ENCODE results near the gene SCN2B. TPM values are rescaled to one million over a fixed set of nuclear protein-coding genes. Genes with fewer than 3 reads are reported as not detected.

Gene SCN2B
- total RNA-seq, 6 experiments from 2014 or later, result not detected

DNA sequence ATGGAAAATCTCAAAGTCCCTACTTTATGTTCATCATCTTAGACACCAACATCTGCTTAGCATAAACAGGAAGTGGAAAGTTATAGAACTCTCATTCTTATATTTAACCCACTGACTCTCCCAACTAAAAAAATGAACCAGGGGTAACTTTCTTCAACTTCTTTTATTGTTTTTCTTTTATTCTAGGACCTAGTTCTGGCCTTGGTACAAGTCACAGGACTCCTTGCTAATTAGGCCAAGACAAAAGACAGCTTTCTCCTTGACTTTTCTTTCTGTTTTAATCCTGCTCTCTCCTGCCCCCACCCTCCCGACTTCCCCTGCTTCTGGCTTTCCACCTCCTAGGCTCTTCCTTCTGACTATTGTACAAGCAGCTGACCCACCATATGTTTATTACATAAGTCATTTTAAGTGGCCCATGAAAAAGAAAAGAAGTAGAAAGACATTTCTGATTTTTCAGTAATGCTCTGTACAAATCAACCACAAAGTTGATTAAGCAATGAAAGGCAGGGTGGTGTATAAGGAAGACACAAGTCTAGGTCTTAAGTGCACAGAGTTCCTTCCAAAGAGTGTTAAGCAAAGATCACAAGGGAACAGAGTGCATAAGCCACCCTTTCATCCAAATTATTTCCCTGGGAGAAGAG, 30.1 kb upstream of the SCN2B start:
- WGBS (ENCODE audit: insufficient coverage, low coverage, low lambda C conversion rate, missing lambda C conversion rate), result 44% methylated on average over 1 of the region's 1 CpG
- Histone ChIP-seq H3K9me3 (no peaks in the 10 kb centered on the region), H3K4me1 (peaks cover 0 to 31% (median 10%) of the 10 kb centered on the region in 4 donors), H3K27me3 (no peaks in the 10 kb centered on the region), H3K27ac (no peak overlapping the region), H3K4me3 (no peak overlapping the region), H3K36me3 (no peaks in the 10 kb centered on the region)
- TF ChIP-seq, protein P1, sequence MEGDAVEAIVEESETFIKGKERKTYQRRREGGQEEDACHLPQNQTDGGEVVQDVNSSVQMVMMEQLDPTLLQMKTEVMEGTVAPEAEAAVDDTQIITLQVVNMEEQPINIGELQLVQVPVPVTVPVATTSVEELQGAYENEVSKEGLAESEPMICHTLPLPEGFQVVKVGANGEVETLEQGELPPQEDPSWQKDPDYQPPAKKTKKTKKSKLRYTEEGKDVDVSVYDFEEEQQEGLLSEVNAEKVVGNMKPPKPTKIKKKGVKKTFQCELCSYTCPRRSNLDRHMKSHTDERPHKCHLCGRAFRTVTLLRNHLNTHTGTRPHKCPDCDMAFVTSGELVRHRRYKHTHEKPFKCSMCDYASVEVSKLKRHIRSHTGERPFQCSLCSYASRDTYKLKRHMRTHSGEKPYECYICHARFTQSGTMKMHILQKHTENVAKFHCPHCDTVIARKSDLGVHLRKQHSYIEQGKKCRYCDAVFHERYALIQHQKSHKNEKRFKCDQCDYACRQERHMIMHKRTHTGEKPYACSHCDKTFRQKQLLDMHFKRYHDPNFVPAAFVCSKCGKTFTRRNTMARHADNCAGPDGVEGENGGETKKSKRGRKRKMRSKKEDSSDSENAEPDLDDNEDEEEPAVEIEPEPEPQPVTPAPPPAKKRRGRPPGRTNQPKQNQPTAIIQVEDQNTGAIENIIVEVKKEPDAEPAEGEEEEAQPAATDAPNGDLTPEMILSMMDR (IDR thresholded peaks at IDR 0.05), result no peak
- TF ChIP-seq POLR2A (IDR thresholded peaks at IDR 0.05), result no peak
- intact Hi-C loops (cut with DNase I), result no loop called here
- peak in 1 of 4 donors; percentile 2 for ATAC-seq
- no peak for DNase-seq

DNA sequence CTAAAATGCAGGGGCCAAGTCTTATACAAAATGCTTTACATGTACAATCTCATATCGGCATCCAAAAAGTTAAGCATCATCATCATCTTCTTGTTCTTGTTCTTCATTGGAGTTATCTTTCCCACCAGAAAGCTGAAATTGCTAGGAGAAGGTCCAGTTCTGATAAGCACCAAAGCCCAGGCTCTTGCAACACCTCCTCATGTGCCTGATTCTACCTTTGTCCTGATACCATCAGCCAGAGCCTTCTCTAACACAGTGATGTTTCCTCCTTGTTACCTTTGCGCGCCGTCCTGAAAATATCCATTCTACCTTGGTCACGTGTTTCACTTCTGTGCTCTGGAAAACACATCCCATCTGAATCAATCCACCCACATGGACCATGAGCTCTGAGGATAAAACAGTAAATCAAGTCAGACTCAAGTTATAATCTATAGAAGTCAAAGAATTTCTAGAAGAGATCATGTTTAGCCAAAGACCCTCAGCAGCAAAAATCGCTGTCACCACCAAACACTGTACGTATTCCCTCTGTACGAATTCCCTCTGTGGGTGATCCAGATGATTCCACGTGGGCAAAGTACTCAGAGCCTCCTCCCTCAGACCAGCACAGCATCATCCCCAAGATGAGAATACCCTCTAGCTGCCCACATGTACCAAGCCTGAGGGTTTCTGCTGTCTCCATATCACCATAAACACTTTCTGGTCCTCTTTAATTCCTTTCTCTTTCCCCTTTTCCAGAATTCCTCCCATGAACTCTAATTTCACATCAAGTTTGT, 29.4 kb upstream of the SCN2B start:
- 88% methylated on average over 8 of the region's 9 CpGs for WGBS (ENCODE audit: insufficient coverage, low coverage, low lambda C conversion rate, missing lambda C conversion rate)

DNA sequence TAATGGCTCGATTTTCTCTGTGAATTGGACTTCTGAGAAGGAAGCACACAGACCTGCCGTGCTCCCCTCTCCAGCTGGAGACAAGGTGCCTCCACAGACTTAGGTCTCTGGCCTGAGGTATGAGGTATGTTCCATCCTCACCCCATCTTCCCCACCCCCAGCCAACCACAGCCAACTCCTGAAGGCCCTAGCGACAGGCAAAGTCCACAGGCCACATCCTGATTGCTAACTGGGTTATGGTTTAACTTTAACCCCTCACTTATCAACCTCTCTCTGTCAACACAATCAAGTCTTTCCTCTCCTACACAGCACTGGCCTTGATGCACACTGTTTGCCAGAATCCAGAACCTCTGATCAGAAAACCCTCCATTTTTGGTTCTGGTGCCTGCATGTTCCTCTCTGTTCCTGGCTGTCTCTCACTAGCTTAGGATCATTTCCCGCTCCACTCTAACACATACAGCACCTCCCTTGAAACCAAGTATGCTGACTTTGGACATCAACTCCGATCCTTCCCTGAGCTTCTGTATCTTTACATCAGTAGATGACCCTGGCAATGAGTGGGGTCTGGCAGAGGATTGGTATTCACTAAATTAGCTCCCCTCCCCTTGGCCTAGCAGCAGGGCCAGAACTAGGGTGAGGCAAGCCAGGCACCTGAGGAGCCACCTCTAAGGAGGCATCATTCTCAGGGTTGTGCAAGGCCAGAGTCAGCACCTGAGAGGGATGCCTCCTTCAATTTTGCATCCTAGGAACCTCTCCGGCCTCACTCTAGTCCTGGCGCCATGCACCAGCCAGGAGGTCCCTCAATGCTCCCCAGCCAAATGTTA, 26.4 kb upstream of the SCN2B start:
- Histone ChIP-seq H3K27me3 (no peaks in the 10 kb centered on the region), H3K27ac (peak overlapping the region; percentile 63 to 83 (median 66)), H3K4me1 (peaks cover 0 to 40% (median 15%) of the 10 kb centered on the region in 4 donors), H3K4me3 (no peak overlapping the region), H3K9me3 (no peaks in the 10 kb centered on the region), H3K36me3 (no peaks in the 10 kb centered on the region)
- DNase-seq (peak; percentile 83 to 93 (median 89)), ATAC-seq (peak; percentile 84 to 93 (median 89))
- intact Hi-C loops (cut with DNase I), result no loop called here
- TF ChIP-seq POLR2A (IDR thresholded peaks at IDR 0.05), result peak; percentile 31
- TF ChIP-seq, protein P1 (IDR thresholded peaks at IDR 0.05), result no peak
- 31% methylated on average over 3 of the region's 7 CpGs for WGBS (ENCODE audit: insufficient coverage, low coverage, low lambda C conversion rate, missing lambda C conversion rate)

More for the DNA sequence above, 29.4 kb upstream of the SCN2B start:
- Histone ChIP-seq H3K27ac (no peak overlapping the region), H3K4me3 (no peak overlapping the region), H3K27me3 (no peaks in the 10 kb centered on the region), H3K9me3 (no peaks in the 10 kb centered on the region), H3K4me1 (peaks cover 0 to 28% (median 10%) of the 10 kb centered on the region in 4 donors), H3K36me3 (no peaks in the 10 kb centered on the region)
- intact Hi-C loops (cut with DNase I), result no loop called here
- no peak for TF ChIP-seq POLR2A (IDR thresholded peaks at IDR 0.05)
- TF ChIP-seq, protein P1 (IDR thresholded peaks at IDR 0.05), result no peak
- DNase-seq (no peak), ATAC-seq (peak in 2 of 4 donors; percentile 11 to 16)

DNA sequence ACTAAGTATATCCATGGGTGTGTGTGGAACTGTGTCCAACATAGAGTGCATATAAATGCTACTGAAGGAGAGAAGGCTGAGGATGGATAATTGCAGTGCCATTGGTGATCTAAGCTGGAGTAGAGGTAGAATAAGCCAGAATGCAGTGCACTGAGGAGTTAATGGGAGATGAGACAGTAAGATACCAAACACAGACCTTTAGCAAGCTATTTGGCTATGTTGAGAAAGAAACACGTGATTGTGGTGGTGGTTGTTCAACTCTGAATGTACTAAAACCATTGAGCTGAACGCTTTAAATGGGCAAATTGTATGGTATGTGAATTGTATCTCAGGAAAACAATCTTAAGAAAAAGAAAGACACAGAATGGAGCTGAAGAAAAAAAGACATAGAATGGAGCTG, 25.5 kb upstream of the SCN2B start:
- no peak for DNase-seq
- no peak for TF ChIP-seq POLR2A (IDR thresholded peaks at IDR 0.05)
- TF ChIP-seq, protein P1 (IDR thresholded peaks at IDR 0.05), result no peak
- Histone ChIP-seq H3K4me1 (peaks cover 0 to 40% (median 15%) of the 10 kb centered on the region in 4 donors), H3K9me3 (no peaks in the 10 kb centered on the region), H3K4me3 (no peak overlapping the region), H3K27me3 (no peaks in the 10 kb centered on the region), H3K27ac (peak overlapping the region; percentile 55 to 83 (median 66)), H3K36me3 (no peaks in the 10 kb centered on the region)
- intact Hi-C loops (cut with DNase I), result no loop called here
- ATAC-seq, result peak; percentile 21 to 62 (median 46)
- 6% methylated on average over 2 of the region's 2 CpGs for WGBS (ENCODE audit: insufficient coverage, low coverage, low lambda C conversion rate, missing lambda C conversion rate)
